Glutamatergic neuron (in vitro differentiated cells): ENCODE results near the gene USP46. TPM values are rescaled to one million over a fixed set of nuclear protein-coding genes. Genes with fewer than 3 reads are reported as not detected.

Source experiments
- DNase-seq: peaks from one replicate; pipeline ENCODE4 v3.0.0; 2022
- H3K27ac Mint-ChIP-seq: one replicate; pipeline ENCODE4 v1.8.0; 2020; ENCODE audit warnings: mild to moderate bottlenecking, mixed read lengths, inconsistent platforms; ENCODE audit not compliant: unreplicated experiment
- H3K27me3 Mint-ChIP-seq: one replicate; pipeline ENCODE4 v1.8.0; 2020; ENCODE audit warnings: mild to moderate bottlenecking, moderate library complexity, mixed read lengths, inconsistent platforms; ENCODE audit not compliant: unreplicated experiment
- H3K36me3 Mint-ChIP-seq: one replicate; pipeline ENCODE4 v1.8.0; 2020; ENCODE audit warnings: mild to moderate bottlenecking, mixed read lengths, inconsistent platforms; ENCODE audit not compliant: unreplicated experiment
- H3K4me1 Mint-ChIP-seq: one replicate; pipeline ENCODE4 v1.8.0; 2020; ENCODE audit warnings: mild to moderate bottlenecking, low read depth, mixed read lengths, inconsistent platforms; ENCODE audit not compliant: unreplicated experiment
- H3K4me3 Mint-ChIP-seq: one replicate; pipeline ENCODE4 v1.8.0; 2020; ENCODE audit warnings: mild to moderate bottlenecking, mixed read lengths, inconsistent platforms; ENCODE audit not compliant: unreplicated experiment
- H3K9me3 Mint-ChIP-seq: one replicate; pipeline ENCODE4 v1.8.0; 2020; ENCODE audit warnings: mild to moderate bottlenecking, moderate library complexity, mixed read lengths, inconsistent platforms; ENCODE audit not compliant: unreplicated experiment
- CTCF ChIP-seq: fragments of 200-600 bp; sonication (generic); IDR thresholded peaks from one replicate; pipeline ENCODE4 v1.5.0; 2021; ENCODE audit not compliant: partially characterized antibody, unreplicated experiment
- total RNA-seq: library from RNA; stranded (reverse); fragmentation: NEBNext Ultra II Directional; extraction: Animal tissue kit (Norgen Biotek cat#: 25700); gene quantifications from one replicate; pipeline ENCODE4 v1.2.1, GENCODE V29; 2021; ENCODE audit not compliant: unreplicated experiment

The USP46 gene
- total RNA-seq, 1 donor from 2014 or later, result 72.4 TPM

DNA sequence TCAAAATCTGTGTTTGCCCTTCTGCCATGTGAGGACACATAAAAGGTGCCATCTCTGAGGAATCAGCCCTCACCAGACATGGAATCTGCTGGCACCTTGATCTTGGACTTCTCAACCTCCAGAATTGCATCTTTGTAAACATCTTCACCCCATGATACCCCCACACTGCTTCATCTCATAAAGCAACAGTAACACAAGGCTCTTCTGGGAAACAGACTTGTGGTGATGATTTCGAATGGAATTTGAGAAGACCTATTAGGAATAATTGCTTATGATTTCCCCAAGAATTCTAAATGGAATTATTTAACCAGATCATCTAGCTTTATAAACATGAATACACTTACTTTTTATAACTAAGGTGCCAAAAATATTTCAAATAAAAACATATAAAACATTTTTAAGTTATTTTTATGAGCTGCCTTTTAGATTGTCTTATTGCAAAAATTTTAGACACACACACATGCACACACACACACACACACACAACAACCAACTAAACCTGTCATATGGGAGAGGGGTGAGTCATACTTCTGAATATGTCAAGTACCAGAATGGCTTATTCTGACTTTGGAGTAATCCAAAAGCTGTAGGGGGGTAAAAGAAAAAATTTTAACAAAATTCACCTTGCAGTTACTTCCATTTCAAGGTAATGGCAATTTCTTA, 82.0 kb downstream of the USP46 start:
- H3K36me3 Mint-ChIP-seq, result no peaks in the 10 kb centered on the region
- DNase-seq, result no peak
- no peak overlapping the region for H3K4me3 Mint-ChIP-seq
- H3K27me3 Mint-ChIP-seq, result no peaks in the 10 kb centered on the region
- H3K4me1 Mint-ChIP-seq, result no peaks in the 10 kb centered on the region
- no peak for TF ChIP-seq CTCF
- H3K27ac Mint-ChIP-seq, result no peak overlapping the region
- no peaks in the 10 kb centered on the region for H3K9me3 Mint-ChIP-seq

- H3K36me3 Mint-ChIP-seq, result no peaks in the 10 kb centered on the region
- no peaks in the 10 kb centered on the region for H3K4me1 Mint-ChIP-seq
- no peaks in the 10 kb centered on the region for H3K27me3 Mint-ChIP-seq
- H3K27ac Mint-ChIP-seq, result no peak overlapping the region
- H3K9me3 Mint-ChIP-seq, result no peaks in the 10 kb centered on the region
- no peak for DNase-seq
- no peak overlapping the region for H3K4me3 Mint-ChIP-seq
- no peak for TF ChIP-seq CTCF
Measured at GRCh38 chr4:52576326-52576725, 82.8 kb downstream of the USP46 start.

DNA sequence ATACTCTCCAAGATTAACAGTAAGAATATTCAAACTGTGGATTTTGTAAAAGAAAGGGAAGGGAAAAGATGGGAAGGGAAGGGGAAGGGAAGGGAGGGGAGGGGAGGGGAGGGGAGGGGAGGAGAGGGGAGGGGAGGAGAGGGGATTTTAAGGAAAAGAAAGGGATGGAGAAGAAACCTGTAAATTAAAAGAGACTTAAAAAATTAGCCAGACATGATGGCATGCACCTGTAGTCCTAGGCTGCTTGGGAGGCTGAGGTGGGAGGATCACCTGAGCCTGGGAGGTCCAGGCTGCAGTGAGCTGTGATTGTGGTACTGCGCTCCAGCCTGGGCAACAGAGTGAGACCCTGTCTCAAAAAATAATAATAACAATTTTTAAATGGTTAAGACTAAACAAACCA, 83.7 kb downstream of the USP46 start:
- TF ChIP-seq CTCF, result no peak
- H3K4me1 Mint-ChIP-seq, result no peaks in the 10 kb centered on the region
- DNase-seq, result no peak
- no peaks in the 10 kb centered on the region for H3K27me3 Mint-ChIP-seq
- no peaks in the 10 kb centered on the region for H3K36me3 Mint-ChIP-seq
- H3K4me3 Mint-ChIP-seq, result no peak overlapping the region
- H3K9me3 Mint-ChIP-seq, result no peaks in the 10 kb centered on the region
- no peak overlapping the region for H3K27ac Mint-ChIP-seq

GRCh38 chr4:52574036-52574435, 85.1 kb downstream of the USP46 start:
- no peaks in the 10 kb centered on the region for H3K9me3 Mint-ChIP-seq
- no peak for TF ChIP-seq CTCF
- H3K4me3 Mint-ChIP-seq, result no peak overlapping the region
- H3K4me1 Mint-ChIP-seq, result no peaks in the 10 kb centered on the region
- no peak for DNase-seq
- H3K36me3 Mint-ChIP-seq, result no peaks in the 10 kb centered on the region
- no peaks in the 10 kb centered on the region for H3K27me3 Mint-ChIP-seq
- H3K27ac Mint-ChIP-seq, result no peak overlapping the region

- no peaks in the 10 kb centered on the region for H3K9me3 Mint-ChIP-seq
- no peaks in the 10 kb centered on the region for H3K36me3 Mint-ChIP-seq
- DNase-seq, result no peak
- H3K27me3 Mint-ChIP-seq, result no peaks in the 10 kb centered on the region
- no peaks in the 10 kb centered on the region for H3K4me1 Mint-ChIP-seq
- no peak overlapping the region for H3K4me3 Mint-ChIP-seq
- H3K27ac Mint-ChIP-seq, result no peak overlapping the region
- TF ChIP-seq CTCF, result no peak
Measured at GRCh38 chr4:52573551-52573950, 85.5 kb downstream of the USP46 start.
